PC-3 (cell line): ENCODE results near the gene ATP1A4. TPM values are rescaled to one million over a fixed set of nuclear protein-coding genes. Genes with fewer than 3 reads are reported as not detected.

Experiments
- ATAC-seq: fragments of 200-7000 bp; cut with Tn5 transposase; 2 replicates; pipeline ENCODE4 v1.9.1; 2020; ENCODE audit warnings: mild to moderate bottlenecking, moderate library complexity
- BruUV-seq: library from RNA; stranded (reverse); fragments of 400-500 nt; replicated peaks from 2 replicates; lab custom pipeline; 2021; lab: Mats Ljungman, UMichigan
- CTCF ChIA-PET: fragments of 300-600 bp; sonication (Branson Sonifier 250); formaldehyde crosslinking; loops from one replicate; lab custom pipeline; 2022; ENCODE audit warnings: antibody characterized with exemption; lab: Charles Lee
- POLR2A ChIA-PET: fragments of 300-600 bp; sonication (Branson Sonifier 250); formaldehyde crosslinking; loops from one replicate; lab custom pipeline; 2022; ENCODE audit warnings: antibody characterized with exemption; ENCODE audit not compliant: unreplicated experiment; lab: Charles Lee
- DNase-seq: peaks from one replicate; pipeline ENCODE4 v3.0.0-alpha.2; 2015
- H2AFZ ChIP-seq: fragments of 300-600 bp; sonication (generic); 2 replicates; pipeline ENCODE4 v1.6.0; 2016; ENCODE audit warnings: antibody characterized with exemption, low read length
- H3F3A ChIP-seq: fragments of 300-600 bp; sonication (generic); one replicate; pipeline ENCODE4 v1.6.0; 2017; ENCODE audit warnings: antibody characterized with exemption, low read length, control low read depth, mild to moderate bottlenecking; ENCODE audit not compliant: unreplicated experiment
- H3K27ac ChIP-seq: fragments of 300-600 bp; sonication (generic); 2 replicates; pipeline ENCODE4 v1.5.1; 2016; ENCODE audit warnings: mild to moderate bottlenecking, low read length
- H3K27me3 ChIP-seq: fragments of 300-600 bp; sonication (generic); 2 replicates; pipeline ENCODE4 v1.6.1; 2016; ENCODE audit warnings: low read length, mixed read lengths
- H3K36me3 ChIP-seq: fragments of 300-600 bp; sonication (generic); 2 replicates; pipeline ENCODE4 v1.6.1; 2016; ENCODE audit warnings: low read depth, mixed run types, low read length, mixed read lengths
- H3K4me1 ChIP-seq: fragments of 300-600 bp; sonication (generic); 2 replicates; pipeline ENCODE4 v1.5.1; 2016; ENCODE audit warnings: low read length; ENCODE audit not compliant: insufficient read depth
- H3K4me2 ChIP-seq: fragments of 300-600 bp; sonication (generic); 2 replicates; pipeline ENCODE4 v1.6.0; 2016; ENCODE audit warnings: low read length
- H3K4me3 ChIP-seq: fragments of 300-600 bp; sonication (generic); 2 replicates; pipeline ENCODE4 v1.5.1; 2016; ENCODE audit warnings: mild to moderate bottlenecking, low read length, mixed read lengths
- H3K79me2 ChIP-seq: fragments of 300-600 bp; sonication (generic); 2 replicates; pipeline ENCODE4 v1.6.1; 2017; ENCODE audit warnings: low read length, mixed read lengths
- H3K9ac ChIP-seq: fragments of 300-600 bp; sonication (generic); 2 replicates; pipeline ENCODE4 v1.6.0; 2016; ENCODE audit warnings: mild to moderate bottlenecking, low read length
- H3K9me2 ChIP-seq: fragments of 300-600 bp; sonication (generic); replicated peaks from 2 replicates; pipeline ENCODE4 v1.6.1; 2016; ENCODE audit warnings: mixed run types, low read length, mixed read lengths
- H3K9me3 ChIP-seq: fragments of 300-600 bp; sonication (generic); 2 replicates; pipeline ENCODE4 v1.6.1; 2016; ENCODE audit warnings: low read length, mixed read lengths
- H4K20me1 ChIP-seq: fragments of 300-600 bp; sonication (generic); 2 replicates; pipeline ENCODE4 v1.6.1; 2016; ENCODE audit warnings: low read length, mixed read lengths
- EZH2 ChIP-seq: fragments of 300-600 bp; sonication (generic); IDR thresholded peaks from one replicate; pipeline ENCODE4 v1.6.1; 2017; ENCODE audit warnings: antibody characterized with exemption, mild to moderate bottlenecking, low read length; ENCODE audit not compliant: unreplicated experiment
- EZH2phosphoT487 ChIP-seq: fragments of 300-600 bp; sonication (generic); IDR thresholded peaks from 2 replicates; pipeline ENCODE4 v1.6.1; 2018; ENCODE audit warnings: mild to moderate bottlenecking, antibody characterized with exemption, low read length, borderline replicate concordance
- intact Hi-C: fragments of 100-400 bp; cut with micrococcal nuclease; formaldehyde crosslinking; loops from 2 replicates; pipeline ENCODE4 v1.9.0; 2023
- total RNA-seq: library from RNA; depleted of rRNA; stranded (reverse); fragments of >200 nt; gene quantifications from 2 replicates; pipeline ENCODE4 v1.2.3, GENCODE V29; 2014
- TF ChIP-seq, protein P1 (sequence below): fragments of 300-600 bp; sonication (generic); conservative IDR thresholded peaks from 2 replicates; pipeline ENCODE4 v1.5.1; 2017; ENCODE audit warnings: antibody characterized with exemption, low read depth, mild to moderate bottlenecking, low read length

Gene ATP1A4
- total RNA-seq, 1 experiment from 2014 or later = 0.04 TPM

DNA sequence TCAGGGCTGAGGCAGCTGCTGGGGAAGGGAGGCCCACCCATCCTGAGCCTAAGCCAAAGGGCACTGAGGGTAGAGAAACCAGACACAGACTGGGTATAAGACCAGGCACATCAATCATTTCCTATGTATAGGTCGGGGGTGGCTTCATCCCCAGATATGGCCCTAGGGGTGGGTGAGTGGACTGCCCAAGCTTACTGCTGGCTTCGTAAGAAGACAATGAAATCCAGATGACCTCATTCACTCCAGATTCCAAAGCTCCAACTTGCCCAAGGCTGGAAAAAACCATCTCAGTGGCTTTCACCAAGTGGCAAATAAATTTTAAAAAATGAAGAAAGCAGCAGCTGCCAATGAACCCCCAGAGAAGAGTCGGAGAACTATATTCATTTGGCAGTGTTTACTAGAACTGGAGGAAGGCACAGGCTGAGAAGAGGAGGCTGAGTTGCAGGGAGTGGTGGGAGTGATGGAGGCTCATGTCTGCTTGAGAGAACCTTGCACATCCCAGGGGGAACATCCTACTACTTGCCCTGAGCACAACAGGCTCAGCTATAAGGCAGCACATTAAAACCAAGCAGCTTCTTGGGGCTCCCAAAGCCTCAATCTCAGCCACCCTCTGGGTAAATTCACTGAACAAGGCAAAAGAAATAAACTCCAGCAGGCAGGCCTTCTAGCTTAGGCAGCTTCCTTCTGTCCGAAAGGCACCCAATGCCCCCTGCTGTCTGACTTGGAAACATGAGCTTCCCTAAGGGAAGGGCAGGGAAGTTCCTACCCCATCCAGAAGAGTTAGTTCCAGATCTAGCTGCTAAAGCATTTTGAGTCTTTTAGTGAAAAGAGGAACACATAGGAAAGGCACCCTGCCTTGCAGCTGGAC, 67.9 kb downstream of the ATP1A4 start:
- H3K4me2 ChIP-seq = no peak overlapping the region
- peak; percentile 85 for ATAC-seq

DNA sequence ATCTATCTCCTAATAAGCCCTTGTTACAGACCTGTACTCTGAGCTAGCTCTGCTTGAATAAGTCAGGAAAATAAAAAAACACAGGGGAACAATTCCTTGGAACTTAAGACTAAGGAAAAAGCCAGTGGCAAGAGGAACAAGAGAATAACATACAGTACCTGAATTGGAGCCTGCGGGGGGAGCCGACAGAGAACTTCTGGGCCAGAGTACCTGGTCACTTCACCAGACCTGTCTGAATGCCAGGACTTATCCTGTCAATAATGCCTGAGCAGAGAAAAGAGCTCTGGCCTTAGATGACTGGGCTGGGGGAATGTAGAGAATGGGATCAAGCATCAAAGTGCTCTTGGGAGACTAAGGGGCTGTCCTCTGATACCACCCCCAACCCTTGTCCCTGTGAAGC, 68.9 kb downstream of the ATP1A4 start:
- Histone ChIP-seq H3K9me3 (no peaks in the 10 kb centered on the region), H3K4me1 (no peaks in the 10 kb centered on the region), H3K9me2 (no peaks in the 10 kb centered on the region), H2AFZ (no peak overlapping the region), H3K9ac (no peak overlapping the region), H3K4me3 (no peak overlapping the region), H3K36me3 (peaks cover 68% of the 10 kb centered on the region), H3F3A (no peaks in the 10 kb centered on the region), H3K79me2 (no peaks in the 10 kb centered on the region), H3K27me3 (no peaks in the 10 kb centered on the region), H3K27ac (no peak overlapping the region), H3K4me2 (no peak overlapping the region), H4K20me1 (no peaks in the 10 kb centered on the region)
- ChIA-PET POLR2A (interaction anchor here (0.6 kb wide), 1 partner anchor 25 kb away, joined by 6 read pairs; no protein-coding TSS in a partner anchor), CTCF (interaction anchor here (0.8 to 3.5 kb wide), 9 partner anchors 24 to 122 kb away, joined by 3 to 99 read pairs (median 6); partner anchors contain the start of gene IGSF8)
- DNase-seq (no peak), ATAC-seq (no peak)
- BruUV-seq = no TSS peak
- intact Hi-C loops = no loop called here
- TF ChIP-seq, protein P1, sequence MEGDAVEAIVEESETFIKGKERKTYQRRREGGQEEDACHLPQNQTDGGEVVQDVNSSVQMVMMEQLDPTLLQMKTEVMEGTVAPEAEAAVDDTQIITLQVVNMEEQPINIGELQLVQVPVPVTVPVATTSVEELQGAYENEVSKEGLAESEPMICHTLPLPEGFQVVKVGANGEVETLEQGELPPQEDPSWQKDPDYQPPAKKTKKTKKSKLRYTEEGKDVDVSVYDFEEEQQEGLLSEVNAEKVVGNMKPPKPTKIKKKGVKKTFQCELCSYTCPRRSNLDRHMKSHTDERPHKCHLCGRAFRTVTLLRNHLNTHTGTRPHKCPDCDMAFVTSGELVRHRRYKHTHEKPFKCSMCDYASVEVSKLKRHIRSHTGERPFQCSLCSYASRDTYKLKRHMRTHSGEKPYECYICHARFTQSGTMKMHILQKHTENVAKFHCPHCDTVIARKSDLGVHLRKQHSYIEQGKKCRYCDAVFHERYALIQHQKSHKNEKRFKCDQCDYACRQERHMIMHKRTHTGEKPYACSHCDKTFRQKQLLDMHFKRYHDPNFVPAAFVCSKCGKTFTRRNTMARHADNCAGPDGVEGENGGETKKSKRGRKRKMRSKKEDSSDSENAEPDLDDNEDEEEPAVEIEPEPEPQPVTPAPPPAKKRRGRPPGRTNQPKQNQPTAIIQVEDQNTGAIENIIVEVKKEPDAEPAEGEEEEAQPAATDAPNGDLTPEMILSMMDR = no peak
- no peak for TF ChIP-seq EZH2
- no peak for TF ChIP-seq EZH2phosphoT487

More for the DNA sequence above, 67.9 kb downstream of the ATP1A4 start:
- Histone ChIP-seq H4K20me1 (no peaks in the 10 kb centered on the region), H3K27me3 (no peaks in the 10 kb centered on the region), H3K9ac (no peak overlapping the region), H3K9me3 (no peaks in the 10 kb centered on the region), H3K79me2 (no peaks in the 10 kb centered on the region), H3K36me3 (peaks cover 68% of the 10 kb centered on the region), H3K4me3 (no peak overlapping the region), H3K4me1 (no peaks in the 10 kb centered on the region), H3K9me2 (no peaks in the 10 kb centered on the region), H3F3A (no peaks in the 10 kb centered on the region), H2AFZ (no peak overlapping the region), H3K27ac (no peak overlapping the region)
- intact Hi-C loops = loop anchor here (1.0 to 2.0 kb wide), 3 partner anchors 26 to 118 kb away; no protein-coding TSS in a partner anchor
- no TSS peak for BruUV-seq
- ChIA-PET CTCF (interaction anchor here (0.6 to 3.5 kb wide), 15 partner anchors 9 to 173 kb away, joined by 3 to 99 read pairs (median 5); partner anchors contain the start of gene IGSF8), POLR2A (interaction anchor here (0.6 kb wide), 1 partner anchor 26 kb away, joined by 6 read pairs; no protein-coding TSS in a partner anchor)
- TF ChIP-seq EZH2phosphoT487 = no peak
- TF ChIP-seq, protein P1 = peak; percentile 83
- DNase-seq = peak; percentile 73
